HL-60 (cell line): Measurements from ENCODE around the gene DPCD.

Experiments
- CTCF ChIP-seq: IDR thresholded peaks from one replicate; pipeline ENCODE4 v1.5.1; 2011; ENCODE audit warnings: low read length, control low read depth, inconsistent platforms; ENCODE audit not compliant: insufficient read depth
- GABPA ChIP-seq: IDR thresholded peaks from 2 replicates; pipeline ENCODE4 v1.6.1; 2012; ENCODE audit warnings: low read depth
- POLR2AphosphoS5 ChIP-seq: IDR thresholded peaks from 2 replicates; pipeline ENCODE4 v1.6.1; 2012; ENCODE audit warnings: low read depth
- REST ChIP-seq: IDR thresholded peaks from 2 replicates; pipeline ENCODE4 v1.6.1; 2012; ENCODE audit warnings: low read depth; ENCODE audit not compliant: insufficient replicate concordance
- SPI1 ChIP-seq: IDR thresholded peaks from 2 replicates; pipeline ENCODE4 v1.6.1; 2012; ENCODE audit warnings: low read depth, mild to moderate bottlenecking, borderline replicate concordance

GRCh38 chr10:101616415-101617101, 28.4 kb downstream of the DPCD start:
- TF ChIP-seq REST (no peak), CTCF (no peak), SPI1 (no peak), POLR2AphosphoS5 (no peak), GABPA (no peak)
